CD4-positive, alpha-beta memory T cell (primary cell): ENCODE measurements around the gene BCHE. TPM values are rescaled to one million over a fixed set of nuclear protein-coding genes. Genes with fewer than 3 reads are reported as not detected.

ENCODE experiments used
- CTCF ChIA-PET: fragments of 350-600 bp; sonication (Branson Sonifier 250); formaldehyde crosslinking; loops from one replicate; lab custom pipeline; 2021; ENCODE audit warnings: inconsistent platforms; ENCODE audit not compliant: partially characterized antibody; lab: Charles Lee
- POLR2A ChIA-PET: fragments of 350-600 bp; sonication (Branson Sonifier 250); formaldehyde crosslinking; loops from one replicate; lab custom pipeline; 2021; ENCODE audit not compliant: partially characterized antibody; lab: Charles Lee
- DNase-seq, 5 donors: peaks; one replicate each; pipeline versions ENCODE4 v3.0.0 to v3.0.0-alpha.2; 2020 to 2022; ENCODE audit warnings: mixed read lengths in 1 of 5
- H3K27ac ChIP-seq: one replicate; pipeline ENCODE4 v1.7.0; 2013; ENCODE audit warnings: low read depth, low read length
- H3K27me3 ChIP-seq: 2 replicates; pipeline ENCODE4 v1.7.0; 2013; ENCODE audit warnings: mild to moderate bottlenecking, low read length, moderate library complexity; ENCODE audit not compliant: insufficient read depth
- H3K36me3 ChIP-seq: 2 replicates; pipeline ENCODE4 v1.7.0; 2013; ENCODE audit warnings: mild to moderate bottlenecking, low read length, moderate library complexity; ENCODE audit not compliant: insufficient read depth
- H3K4me1 ChIP-seq: 2 replicates; pipeline ENCODE4 v1.7.0; 2013; ENCODE audit warnings: mild to moderate bottlenecking, low read length, moderate library complexity; ENCODE audit not compliant: insufficient read depth
- H3K4me3 ChIP-seq, 2 donors: one replicate each; pipeline ENCODE4 v1.7.0; 2013; ENCODE audit warnings: low read length in 2 of 2, mild to moderate bottlenecking in 1 of 2
- H3K9me3 ChIP-seq, 2 donors: one replicate each; pipeline ENCODE4 v1.7.0; 2013; ENCODE audit warnings: low read length in 2 of 2, control low read depth in 1 of 2; ENCODE audit not compliant: control insufficient read depth in 1 of 2
- H3K27ac Mint-ChIP-seq, 7 donors: one replicate each; pipeline ENCODE4 v1.8.0; 2020 to 2021; ENCODE audit warnings: mixed read lengths in 7 of 7, mild to moderate bottlenecking in 6 of 7, inconsistent platforms in 3 of 7, moderate library complexity in 3 of 7
- H3K27me3 Mint-ChIP-seq, 2 donors: one replicate each; pipeline ENCODE4 v1.8.0; 2020 to 2021; ENCODE audit warnings: mixed read lengths in 2 of 2
- H3K36me3 Mint-ChIP-seq, 2 donors: one replicate each; pipeline ENCODE4 v1.8.0; 2020 to 2021; ENCODE audit warnings: mixed read lengths in 2 of 2, inconsistent platforms in 1 of 2, mild to moderate bottlenecking in 1 of 2
- H3K4me1 Mint-ChIP-seq, 4 donors: one replicate each; pipeline ENCODE4 v1.8.0; 2020 to 2021; ENCODE audit warnings: mixed read lengths in 4 of 4, mild to moderate bottlenecking in 1 of 4
- H3K4me3 Mint-ChIP-seq, 8 donors: one replicate each; pipeline ENCODE4 v1.8.0; 2020 to 2021; ENCODE audit warnings: mixed read lengths in 8 of 8, mild to moderate bottlenecking in 7 of 8, moderate library complexity in 6 of 8, inconsistent platforms in 3 of 8
- H3K9me3 Mint-ChIP-seq, 8 donors: one replicate each; pipeline ENCODE4 v1.8.0; 2020 to 2021; ENCODE audit warnings: mixed read lengths in 8 of 8, mild to moderate bottlenecking in 5 of 8, inconsistent platforms in 3 of 8, moderate library complexity in 1 of 8
- intact Hi-C: fragments of 100-400 bp; cut with micrococcal nuclease; formaldehyde crosslinking; loops from one replicate; pipeline ENCODE4 v1.15.1; 2023
- polyA plus RNA-seq, 2 donors: library from polyadenylated mRNA; unstranded; fragments of 300-500 nt; fragmentation: Illumina TruSeq; gene quantifications; one replicate each; pipeline ENCODE4 v1.2.3, GENCODE V29; 2021
- total RNA-seq, 2 experiments: library from RNA; stranded (reverse); gene quantifications; one replicate each; pipeline ENCODE4 v1.2.3, GENCODE V29; 2021

BCHE gene
- total and polyA plus RNA-seq, 4 experiments from 2014 or later, result not detected

DNA sequence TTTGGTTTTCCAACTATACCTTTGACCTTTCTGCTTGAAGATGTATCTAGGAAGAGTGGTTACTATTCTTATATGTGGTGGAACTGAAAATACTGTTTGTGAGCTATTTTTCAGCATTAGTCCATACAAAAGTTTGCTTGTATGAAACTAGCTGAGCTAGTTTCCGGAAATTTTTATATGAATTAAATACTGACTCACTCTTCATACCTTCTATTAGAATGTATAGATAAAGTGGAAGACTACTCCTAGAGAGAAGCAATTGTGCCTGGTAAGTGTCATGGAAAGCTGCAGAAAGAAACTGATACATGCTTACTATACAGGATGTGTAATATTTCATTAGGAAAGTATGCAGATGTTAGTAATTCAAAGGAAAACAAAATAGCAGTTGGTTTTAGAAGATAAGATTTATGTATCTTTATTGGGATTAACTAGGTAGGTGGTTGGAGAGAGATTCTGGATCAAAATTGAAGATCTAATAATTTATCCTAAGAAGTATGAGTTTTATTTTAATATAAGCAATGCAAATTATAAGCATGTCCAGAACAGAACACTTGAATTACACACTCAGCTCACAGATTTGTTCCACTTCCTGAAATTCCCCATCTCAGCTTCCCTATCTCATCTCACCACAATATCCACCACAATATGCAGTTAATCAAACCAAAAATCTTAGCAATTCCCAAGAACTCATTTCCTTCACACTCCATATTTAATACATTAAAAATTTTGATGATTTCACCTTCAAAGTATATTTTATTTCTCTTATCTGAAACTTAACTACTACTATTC is 82.8 kb downstream of the BCHE start:
- H3K4me3 ChIP-seq, result no peak overlapping the region
- H3K9me3 ChIP-seq, result no peaks in the 10 kb centered on the region
- H3K4me1 Mint-ChIP-seq, result no peaks in the 10 kb centered on the region
- H3K27me3 ChIP-seq, result no peaks in the 10 kb centered on the region
- DNase-seq, result no peak
- no peak overlapping the region for H3K27ac ChIP-seq
- ChIA-PET POLR2A (no interaction called here), CTCF (no interaction called here)
- H3K36me3 ChIP-seq, result no peaks in the 10 kb centered on the region
- peaks cover 0 to 4% (median 2%) of the 10 kb centered on the region in 8 donors for H3K9me3 Mint-ChIP-seq
- H3K4me1 ChIP-seq, result no peaks in the 10 kb centered on the region
- no peaks in the 10 kb centered on the region for H3K27me3 Mint-ChIP-seq
- no peaks in the 10 kb centered on the region for H3K36me3 Mint-ChIP-seq
- intact Hi-C loops, result no loop called here
- no peak overlapping the region for H3K27ac Mint-ChIP-seq
- no peak overlapping the region for H3K4me3 Mint-ChIP-seq

DNA sequence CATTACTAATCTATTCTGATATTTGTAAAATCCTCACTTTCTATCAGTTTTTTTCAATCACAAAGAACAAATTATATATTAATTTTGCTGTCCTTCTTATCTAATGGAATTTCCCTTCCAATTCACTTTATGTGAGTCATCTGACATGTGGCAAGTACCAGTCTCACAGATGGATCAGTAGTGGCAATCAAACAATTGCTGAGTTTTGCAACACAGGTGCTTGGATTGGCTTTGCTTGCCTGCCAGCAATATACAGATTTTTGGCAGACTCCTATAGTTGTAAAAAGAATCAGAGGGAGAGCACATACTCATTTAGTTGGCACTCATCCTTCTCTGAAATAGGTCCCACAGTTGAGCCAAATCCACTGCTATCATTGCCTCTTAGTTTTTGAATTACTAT is 83.7 kb downstream of the BCHE start:
- POLR2A ChIA-PET, result no interaction called here
- Mint-ChIP-seq H3K27ac (no peak overlapping the region), H3K9me3 (peaks cover 0 to 4% (median 2%) of the 10 kb centered on the region in 8 donors), H3K27me3 (no peaks in the 10 kb centered on the region), H3K4me1 (no peaks in the 10 kb centered on the region), H3K36me3 (no peaks in the 10 kb centered on the region), H3K4me3 (no peak overlapping the region)
- Histone ChIP-seq H3K27me3 (no peaks in the 10 kb centered on the region), H3K9me3 (no peaks in the 10 kb centered on the region), H3K27ac (no peak overlapping the region), H3K36me3 (no peaks in the 10 kb centered on the region), H3K4me1 (no peaks in the 10 kb centered on the region), H3K4me3 (no peak overlapping the region)
- CTCF ChIA-PET, result no interaction called here
- DNase-seq, result no peak
- intact Hi-C loops, result no loop called here

GRCh38 chr3:165751637-165752036 is 85.6 kb downstream of the BCHE start:
- intact Hi-C loops, result no loop called here
- ChIA-PET CTCF (no interaction called here), POLR2A (no interaction called here)
- no peak for DNase-seq
- Mint-ChIP-seq H3K9me3 (peaks cover 0 to 4% (median 2%) of the 10 kb centered on the region in 8 donors), H3K27ac (no peak overlapping the region), H3K4me3 (no peak overlapping the region), H3K4me1 (no peaks in the 10 kb centered on the region), H3K27me3 (no peaks in the 10 kb centered on the region), H3K36me3 (no peaks in the 10 kb centered on the region)
- Histone ChIP-seq H3K27ac (no peak overlapping the region), H3K4me1 (no peaks in the 10 kb centered on the region), H3K27me3 (no peaks in the 10 kb centered on the region), H3K36me3 (no peaks in the 10 kb centered on the region), H3K4me3 (no peak overlapping the region), H3K9me3 (no peaks in the 10 kb centered on the region)

GRCh38 chr3:165749821-165750220 is 87.4 kb downstream of the BCHE start:
- Histone ChIP-seq H3K4me1 (no peaks in the 10 kb centered on the region), H3K4me3 (no peak overlapping the region), H3K9me3 (no peaks in the 10 kb centered on the region), H3K27ac (no peak overlapping the region), H3K36me3 (no peaks in the 10 kb centered on the region), H3K27me3 (no peaks in the 10 kb centered on the region)
- H3K4me1 Mint-ChIP-seq, result no peaks in the 10 kb centered on the region
- H3K27me3 Mint-ChIP-seq, result no peaks in the 10 kb centered on the region
- POLR2A ChIA-PET, result no interaction called here
- intact Hi-C loops, result no loop called here
- no peak for DNase-seq
- no peak overlapping the region for H3K4me3 Mint-ChIP-seq
- CTCF ChIA-PET, result no interaction called here
- no peaks in the 10 kb centered on the region for H3K36me3 Mint-ChIP-seq
- peaks cover 0 to 4% (median 2%) of the 10 kb centered on the region in 8 donors for H3K9me3 Mint-ChIP-seq
- H3K27ac Mint-ChIP-seq, result no peak overlapping the region

DNA sequence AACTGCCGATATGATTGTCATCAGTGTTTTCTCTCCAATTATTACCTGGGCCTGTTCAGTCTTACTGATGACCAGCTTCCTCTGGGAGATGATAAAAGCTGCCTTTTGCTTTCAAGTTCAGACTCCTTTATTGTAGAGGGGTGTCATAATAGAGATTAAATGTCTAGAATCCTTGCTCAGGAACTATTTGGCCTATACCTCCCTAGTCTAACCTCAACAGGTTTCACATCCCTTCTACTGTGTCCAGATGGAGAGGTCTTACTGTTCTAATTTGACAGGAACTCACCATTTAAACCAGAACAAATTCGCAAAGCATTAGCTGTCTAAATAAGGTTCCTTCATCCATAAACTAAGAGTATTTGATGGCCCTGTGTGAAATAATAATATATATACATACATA is 88.0 kb downstream of the BCHE start:
- H3K27ac Mint-ChIP-seq, result no peak overlapping the region
- CTCF ChIA-PET, result no interaction called here

GRCh38 chr3:165748094-165748493 is 89.1 kb downstream of the BCHE start:
- no peaks in the 10 kb centered on the region for H3K4me1 Mint-ChIP-seq
- ChIA-PET CTCF (no interaction called here), POLR2A (no interaction called here)
- Histone ChIP-seq H3K4me3 (no peak overlapping the region), H3K36me3 (no peaks in the 10 kb centered on the region), H3K4me1 (no peaks in the 10 kb centered on the region), H3K27ac (no peak overlapping the region), H3K27me3 (no peaks in the 10 kb centered on the region), H3K9me3 (no peaks in the 10 kb centered on the region)
- H3K4me3 Mint-ChIP-seq, result no peak overlapping the region
- no peaks in the 10 kb centered on the region for H3K36me3 Mint-ChIP-seq
- intact Hi-C loops, result no loop called here
- H3K27ac Mint-ChIP-seq, result no peak overlapping the region
- H3K9me3 Mint-ChIP-seq, result peaks cover 0 to 7% (median 2%) of the 10 kb centered on the region in 8 donors
- H3K27me3 Mint-ChIP-seq, result no peaks in the 10 kb centered on the region
- no peak for DNase-seq

More for the DNA sequence above, 88.0 kb downstream of the BCHE start:
- Mint-ChIP-seq H3K4me1 (no peaks in the 10 kb centered on the region), H3K4me3 (no peak overlapping the region), H3K36me3 (no peaks in the 10 kb centered on the region), H3K9me3 (peaks cover 0 to 4% (median 2%) of the 10 kb centered on the region in 8 donors), H3K27me3 (no peaks in the 10 kb centered on the region)
- Histone ChIP-seq H3K27ac (no peak overlapping the region), H3K27me3 (no peaks in the 10 kb centered on the region), H3K4me1 (no peaks in the 10 kb centered on the region), H3K9me3 (no peaks in the 10 kb centered on the region), H3K4me3 (no peak overlapping the region), H3K36me3 (no peaks in the 10 kb centered on the region)
- POLR2A ChIA-PET, result no interaction called here
- intact Hi-C loops, result no loop called here
- DNase-seq, result no peak

- intact Hi-C loops, result no loop called here
- Mint-ChIP-seq H3K4me3 (no peak overlapping the region), H3K36me3 (no peaks in the 10 kb centered on the region), H3K27ac (no peak overlapping the region), H3K4me1 (no peaks in the 10 kb centered on the region), H3K27me3 (no peaks in the 10 kb centered on the region), H3K9me3 (peaks cover 0 to 7% (median 4%) of the 10 kb centered on the region in 8 donors)
- no peak overlapping the region for H3K4me3 ChIP-seq
- ChIA-PET POLR2A (no interaction called here), CTCF (no interaction called here)
- H3K36me3 ChIP-seq, result no peaks in the 10 kb centered on the region
- no peaks in the 10 kb centered on the region for H3K27me3 ChIP-seq
- no peak overlapping the region for H3K27ac ChIP-seq
- no peak for DNase-seq
- H3K9me3 ChIP-seq, result no peaks in the 10 kb centered on the region
- H3K4me1 ChIP-seq, result no peaks in the 10 kb centered on the region
Measured at GRCh38 chr3:165746874-165747273, 90.3 kb downstream of the BCHE start.
